Neuronal stem cell (in vitro differentiated cells): ENCODE measurements around the gene RPL35.

ENCODE experiments used
- DNase-seq: peaks from one replicate; pipeline ENCODE4 v3.0.0-alpha.2; 2013; ENCODE audit warnings: low spot score
- H2AFZ ChIP-seq: one replicate; pipeline ENCODE4 v1.6.1; 2013; ENCODE audit warnings: mild to moderate bottlenecking, low read length, inconsistent platforms
- H2AK5ac ChIP-seq: 2 replicates; pipeline ENCODE4 v1.6.1; 2013; ENCODE audit warnings: low read depth, mild to moderate bottlenecking, inconsistent platforms, low read length, moderate library complexity, mixed read lengths
- H2BK120ac ChIP-seq: 2 replicates; pipeline ENCODE4 v1.6.1; 2013; ENCODE audit warnings: low read depth, mild to moderate bottlenecking, inconsistent platforms, low read length, moderate library complexity, mixed read lengths
- H2BK12ac ChIP-seq: one replicate; pipeline ENCODE4 v1.6.1; 2013; ENCODE audit warnings: low read length, inconsistent platforms
- H2BK15ac ChIP-seq: 2 replicates; pipeline ENCODE4 v1.6.1; 2013; ENCODE audit warnings: mild to moderate bottlenecking, low read length, inconsistent platforms, mixed read lengths
- H2BK5ac ChIP-seq: one replicate; pipeline ENCODE4 v1.6.1; 2013; ENCODE audit warnings: inconsistent platforms, mild to moderate bottlenecking, low read length, moderate library complexity
- H3K14ac ChIP-seq: one replicate; pipeline ENCODE4 v1.6.1; 2013; ENCODE audit warnings: low read length, inconsistent platforms
- H3K18ac ChIP-seq: 2 replicates; pipeline ENCODE4 v1.6.1; 2013; ENCODE audit warnings: low read length, inconsistent platforms
- H3K23ac ChIP-seq: 2 replicates; pipeline ENCODE4 v1.6.1; 2013; ENCODE audit warnings: low read depth, mild to moderate bottlenecking, mixed read lengths, low read length, inconsistent platforms; ENCODE audit not compliant: poor library complexity
- H3K27ac ChIP-seq: replicated peaks from 3 replicates; pipeline ENCODE4 v1.5.1; 2013; ENCODE audit warnings: low read length, inconsistent platforms
- H3K27me3 ChIP-seq, 3 experiments: 2 replicates each; pipeline ENCODE4 v1.6.1; 2013; ENCODE audit warnings: low read length in 3 of 3, mild to moderate bottlenecking in 2 of 3, inconsistent platforms in 1 of 3, low read depth in 1 of 3, mixed read lengths in 1 of 3, moderate library complexity in 1 of 3; ENCODE audit not compliant: control insufficient read depth in 3 of 3, insufficient read depth in 3 of 3
- H3K36me3 ChIP-seq, 2 donors: replicated peaks in 1 of 2; 2 replicates each; pipeline ENCODE4 v1.6.1; 2013; ENCODE audit warnings: low read length in 2 of 2; ENCODE audit not compliant: control insufficient read depth in 2 of 2, insufficient read depth in 2 of 2
- H3K4ac ChIP-seq: 2 replicates; pipeline ENCODE4 v1.6.1; 2013; ENCODE audit warnings: inconsistent platforms, mild to moderate bottlenecking, low read length, moderate library complexity
- H3K4me1 ChIP-seq, 2 donors: 1 replicate in 1 of 2; 2 replicates in 1 of 2; pipeline ENCODE4 v1.6.1; 2013; ENCODE audit warnings: low read length in 2 of 2, low read depth in 1 of 2; ENCODE audit not compliant: control insufficient read depth in 2 of 2, insufficient read depth in 1 of 2
- H3K4me2 ChIP-seq: one replicate; pipeline ENCODE4 v1.6.1; 2013; ENCODE audit warnings: mild to moderate bottlenecking, low read length, inconsistent platforms; ENCODE audit not compliant: insufficient read depth, poor library complexity, severe bottlenecking
- H3K4me3 ChIP-seq, 2 donors: 2 replicates each; pipeline ENCODE4 v1.5.1; 2013; ENCODE audit warnings: low read length in 2 of 2, mild to moderate bottlenecking in 2 of 2, inconsistent platforms in 1 of 2, moderate library complexity in 1 of 2
- H3K79me1 ChIP-seq: one replicate; pipeline ENCODE4 v1.6.1; 2013; ENCODE audit warnings: low read depth, mild to moderate bottlenecking, inconsistent platforms, low read length, moderate library complexity
- H3K9ac ChIP-seq: one replicate; pipeline ENCODE4 v1.6.1; 2013; ENCODE audit warnings: mild to moderate bottlenecking, low read depth, low read length, inconsistent platforms; ENCODE audit not compliant: poor library complexity
- H3K9me3 ChIP-seq, 2 donors: replicated peaks in 1 of 2; 2 replicates each; pipeline versions ENCODE3 to v1.6.1; 2013; ENCODE audit warnings: low read length in 2 of 2, mild to moderate bottlenecking in 2 of 2, inconsistent platforms in 1 of 2, low read depth in 1 of 2, mixed read lengths in 1 of 2, moderate library complexity in 1 of 2; ENCODE audit not compliant: control insufficient read depth in 2 of 2, insufficient read depth in 1 of 2
- H4K8ac ChIP-seq: one replicate; pipeline ENCODE4 v1.6.1; 2013; ENCODE audit warnings: low read depth, mild to moderate bottlenecking, inconsistent platforms, low read length, moderate library complexity
- H4K91ac ChIP-seq: one replicate; pipeline ENCODE4 v1.6.1; 2013; ENCODE audit warnings: low read length, low read depth, mild to moderate bottlenecking, inconsistent platforms; ENCODE audit not compliant: poor library complexity
- WGBS, 2 donors: extraction: QIAGEN DNeasy Blood & Tissue Kit; methylation state at CpG; one replicate each; pipeline ENCODE4 v1.1.7; 2013; ENCODE audit warnings: missing lambda C conversion rate in 2 of 2, mixed read lengths in 1 of 2; ENCODE audit not compliant: insufficient read length in 2 of 2, insufficient replicate concordance in 1 of 2; ENCODE audit errors: extremely low coverage in 2 of 2; 5-methylcytosine and 5-hydroxymethylcytosine counted together

The RPL35 gene

DNA sequence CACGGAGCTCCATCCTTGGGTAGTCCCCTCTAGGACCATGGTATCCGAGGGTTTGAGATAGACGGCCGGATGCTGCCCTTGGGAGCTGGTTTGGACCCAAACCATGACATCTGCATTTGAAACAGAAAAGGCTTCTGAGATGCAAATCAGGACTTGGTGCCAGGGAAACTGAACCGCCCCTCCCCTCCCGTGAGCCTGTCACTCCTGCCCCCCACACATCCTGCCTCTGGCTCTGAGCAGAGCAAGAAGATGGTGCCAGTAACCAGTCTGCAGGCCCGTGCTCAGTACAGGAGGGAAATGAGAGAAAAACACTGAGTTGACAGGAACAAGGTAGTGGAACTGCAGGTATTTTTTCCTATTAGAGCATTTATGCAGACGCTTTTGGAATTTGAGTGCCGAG is 18.7 kb upstream of the RPL35 start:
- Histone ChIP-seq H3K79me1 (no peaks in the 10 kb centered on the region), H3K9ac (no peak overlapping the region), H3K27me3 (no peaks in the 10 kb centered on the region), H4K8ac (no peak overlapping the region), H2BK120ac (no peak overlapping the region), H3K9me3 (no peaks in the 10 kb centered on the region), H2BK12ac (no peak overlapping the region), H3K23ac (no peak overlapping the region), H3K14ac (no peak overlapping the region), H3K4me3 (no peak overlapping the region), H3K27ac (no peak overlapping the region), H3K4me1 (peaks cover 0 to 2% of the 10 kb centered on the region in 2 donors), H2AK5ac (no peak overlapping the region), H3K4me2 (no peak overlapping the region), H3K36me3 (peaks cover 21 to 83% of the 10 kb centered on the region in 2 donors), H4K91ac (no peak overlapping the region), H2BK5ac (no peak overlapping the region), H3K4ac (no peak overlapping the region), H2BK15ac (no peak overlapping the region), H2AFZ (no peak overlapping the region), H3K18ac (no peak overlapping the region)
- no peak for DNase-seq
- no CpG with 5 or more reads among the region's 9 CpGs for WGBS, 2 donors

GRCh38 chr9:124879226-124879625 is 17.5 kb upstream of the RPL35 start:
- Histone ChIP-seq H3K27ac (no peak overlapping the region), H3K36me3 (peaks cover 28 to 87% of the 10 kb centered on the region in 2 donors)
- no CpG with 5 or more reads among the region's 10 CpGs for WGBS, 2 donors

GRCh38 chr9:124878518-124878917 is 16.8 kb upstream of the RPL35 start:
- H2BK5ac ChIP-seq: no peak overlapping the region
- no peak overlapping the region for H3K27ac ChIP-seq
- no peak overlapping the region for H2AFZ ChIP-seq
- no peaks in the 10 kb centered on the region for H3K79me1 ChIP-seq
- WGBS, 2 donors: no CpG with 5 or more reads among the region's 6 CpGs
- H3K14ac ChIP-seq: no peak overlapping the region
- no peaks in the 10 kb centered on the region for H3K4me1 ChIP-seq
- no peak overlapping the region for H3K23ac ChIP-seq
- no peak overlapping the region for H3K4me2 ChIP-seq
- no peak overlapping the region for H2BK15ac ChIP-seq
- H3K9ac ChIP-seq: no peak overlapping the region
- H4K8ac ChIP-seq: no peak overlapping the region
- no peak overlapping the region for H2BK120ac ChIP-seq
- no peak overlapping the region for H3K18ac ChIP-seq
- H3K4me3 ChIP-seq: no peak overlapping the region
- H3K36me3 ChIP-seq: peaks cover 34 to 92% of the 10 kb centered on the region in 2 donors
- no peaks in the 10 kb centered on the region for H3K27me3 ChIP-seq
- no peaks in the 10 kb centered on the region for H3K9me3 ChIP-seq
- no peak overlapping the region for H4K91ac ChIP-seq
- no peak overlapping the region for H2AK5ac ChIP-seq
- H3K4ac ChIP-seq: no peak overlapping the region
- no peak for DNase-seq
- no peak overlapping the region for H2BK12ac ChIP-seq

More at GRCh38 chr9:124879226-124879625, 17.5 kb upstream of the RPL35 start:
- H3K4ac ChIP-seq: no peak overlapping the region
- no peak overlapping the region for H3K14ac ChIP-seq
- H3K9me3 ChIP-seq: no peaks in the 10 kb centered on the region
- H4K91ac ChIP-seq: no peak overlapping the region
- no peak overlapping the region for H3K4me2 ChIP-seq
- no peak overlapping the region for H3K18ac ChIP-seq
- no peak overlapping the region for H3K9ac ChIP-seq
- no peak overlapping the region for H2BK120ac ChIP-seq
- no peak overlapping the region for H2AK5ac ChIP-seq
- no peak overlapping the region for H2BK5ac ChIP-seq
- H3K4me1 ChIP-seq: no peaks in the 10 kb centered on the region
- no peak overlapping the region for H2AFZ ChIP-seq
- no peaks in the 10 kb centered on the region for H3K27me3 ChIP-seq
- no peak overlapping the region for H4K8ac ChIP-seq
- no peak overlapping the region for H3K23ac ChIP-seq
- H3K4me3 ChIP-seq: no peak overlapping the region
- no peaks in the 10 kb centered on the region for H3K79me1 ChIP-seq
- no peak overlapping the region for H2BK12ac ChIP-seq
- no peak overlapping the region for H2BK15ac ChIP-seq
- no peak for DNase-seq

DNA sequence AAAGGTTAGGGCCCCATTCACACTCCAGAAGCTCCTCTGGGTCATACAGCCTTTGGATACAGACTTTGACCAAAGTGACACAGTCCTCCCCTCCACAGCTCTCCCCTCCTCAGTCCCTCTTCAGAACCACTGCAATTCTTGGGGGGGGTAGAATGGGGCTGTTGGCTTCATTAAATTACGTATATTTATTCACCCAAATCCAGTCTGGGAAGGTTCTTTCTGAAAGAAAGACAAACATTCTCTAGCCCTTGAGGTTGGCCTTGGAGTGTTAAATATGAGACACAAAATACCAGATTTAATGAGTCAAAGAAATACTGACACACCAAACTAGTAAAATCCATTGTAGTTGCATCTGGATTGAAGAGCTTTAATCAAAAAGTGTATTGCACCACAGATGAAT is 16.3 kb upstream of the RPL35 start:
- Histone ChIP-seq H3K4me2 (no peak overlapping the region), H2BK15ac (no peak overlapping the region), H3K36me3 (peaks cover 38 to 97% of the 10 kb centered on the region in 2 donors), H2BK12ac (no peak overlapping the region), H2BK120ac (no peak overlapping the region), H2AFZ (no peak overlapping the region), H2AK5ac (no peak overlapping the region), H3K27ac (no peak overlapping the region), H3K4me1 (no peaks in the 10 kb centered on the region), H4K8ac (no peak overlapping the region), H3K79me1 (no peaks in the 10 kb centered on the region), H3K18ac (no peak overlapping the region), H2BK5ac (no peak overlapping the region), H3K27me3 (no peaks in the 10 kb centered on the region), H3K9ac (no peak overlapping the region), H3K4ac (no peak overlapping the region), H3K14ac (no peak overlapping the region), H3K23ac (no peak overlapping the region), H3K4me3 (no peak overlapping the region), H4K91ac (no peak overlapping the region), H3K9me3 (no peaks in the 10 kb centered on the region)
- DNase-seq: no peak
- WGBS, 2 donors: no CpG with 5 or more reads among the region's 1 CpG
